Gastrocnemius medialis (tissue), 4 donors: Measurements from ENCODE around the gene OR10K2.

Experiments used
- POLR2A ChIP-seq, 2 donors: fragments of 450-650 bp; IDR thresholded peaks; one replicate each; pipeline ENCODE4 v1.6.1; 2017; ENCODE audit warnings: antibody characterized with exemption in 2 of 2, mild to moderate bottlenecking in 2 of 2, moderate library complexity in 2 of 2
- TF ChIP-seq, protein P1 (sequence below), 5 experiments: fragments of 450-650 bp in 3 of 5; fragments of 200-600 bp in 2 of 5; sonication (generic) in 2 of 5; IDR thresholded peaks in 4 of 5; conservative IDR thresholded peaks in 1 of 5; 1 replicate in 4 of 5; 2 replicates in 1 of 5; pipeline ENCODE4 v1.5.1; 2016 to 2019; ENCODE audit warnings: antibody characterized with exemption in 5 of 5, mild to moderate bottlenecking in 3 of 5, moderate library complexity in 3 of 5

DNA sequence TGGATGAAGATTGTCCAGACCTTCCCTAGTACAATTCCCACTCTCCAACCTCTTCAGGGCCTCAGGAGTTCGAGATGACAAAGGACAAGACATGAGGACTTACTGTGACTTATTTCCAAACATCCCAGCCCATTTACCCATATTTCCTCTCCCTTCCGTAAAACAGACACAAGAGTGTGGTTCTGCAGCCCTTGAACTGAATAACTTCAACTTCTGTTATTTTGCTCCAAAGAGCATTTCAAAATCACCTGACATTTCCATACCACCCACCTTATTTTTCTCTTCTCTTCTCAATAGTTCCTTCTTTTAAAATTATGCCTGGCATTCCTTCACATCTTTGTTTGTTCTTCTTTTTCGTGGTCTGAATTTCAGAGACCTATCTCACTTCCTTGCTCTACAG lies 8.7 kb upstream of the OR10K2 start:
- TF ChIP-seq, protein P1, sequence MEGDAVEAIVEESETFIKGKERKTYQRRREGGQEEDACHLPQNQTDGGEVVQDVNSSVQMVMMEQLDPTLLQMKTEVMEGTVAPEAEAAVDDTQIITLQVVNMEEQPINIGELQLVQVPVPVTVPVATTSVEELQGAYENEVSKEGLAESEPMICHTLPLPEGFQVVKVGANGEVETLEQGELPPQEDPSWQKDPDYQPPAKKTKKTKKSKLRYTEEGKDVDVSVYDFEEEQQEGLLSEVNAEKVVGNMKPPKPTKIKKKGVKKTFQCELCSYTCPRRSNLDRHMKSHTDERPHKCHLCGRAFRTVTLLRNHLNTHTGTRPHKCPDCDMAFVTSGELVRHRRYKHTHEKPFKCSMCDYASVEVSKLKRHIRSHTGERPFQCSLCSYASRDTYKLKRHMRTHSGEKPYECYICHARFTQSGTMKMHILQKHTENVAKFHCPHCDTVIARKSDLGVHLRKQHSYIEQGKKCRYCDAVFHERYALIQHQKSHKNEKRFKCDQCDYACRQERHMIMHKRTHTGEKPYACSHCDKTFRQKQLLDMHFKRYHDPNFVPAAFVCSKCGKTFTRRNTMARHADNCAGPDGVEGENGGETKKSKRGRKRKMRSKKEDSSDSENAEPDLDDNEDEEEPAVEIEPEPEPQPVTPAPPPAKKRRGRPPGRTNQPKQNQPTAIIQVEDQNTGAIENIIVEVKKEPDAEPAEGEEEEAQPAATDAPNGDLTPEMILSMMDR (IDR thresholded peaks at IDR 0.05 in 4 of 5, conservative IDR thresholded peaks at IDR 0.05 in 1 of 5) = no peak
- no peak for TF ChIP-seq POLR2A (IDR thresholded peaks at IDR 0.05)
